Measurements from ENCODE around the gene DPP8. TPM values are rescaled to one million over a fixed set of nuclear protein-coding genes. Genes with fewer than 3 reads are reported as not detected.

DPP8 gene
- polyA plus RNA-seq, 1 of the 3 experiments (the other 2 are of a cell fraction): 14.1 TPM

DNA sequence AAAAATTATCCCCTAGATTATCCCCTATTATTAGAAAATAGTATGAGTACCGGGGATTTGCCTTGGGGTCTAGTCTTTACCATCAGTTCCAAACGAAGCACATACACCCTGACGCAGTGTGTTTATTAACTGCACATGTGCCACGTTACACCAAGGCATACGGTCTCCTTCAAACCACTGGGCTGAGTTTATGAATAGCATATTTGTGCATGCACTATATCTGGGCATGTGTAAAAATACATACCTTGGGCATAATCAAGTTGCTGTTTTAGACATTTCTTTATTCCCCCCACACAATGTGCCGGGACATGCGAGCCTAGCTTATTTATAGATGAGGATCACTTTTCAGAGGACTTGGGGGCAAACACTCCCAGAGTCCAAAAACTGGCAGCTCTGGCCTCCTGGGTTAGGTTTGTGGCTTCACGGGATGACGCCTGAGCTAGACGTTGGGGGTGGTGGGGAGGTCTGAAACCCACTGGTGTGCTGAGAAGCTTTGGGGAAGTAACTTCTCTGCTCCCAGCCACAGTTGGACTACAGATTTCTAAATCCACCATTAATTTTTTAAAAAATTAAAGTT lies 111.0 kb downstream of the DPP8 start:
- POLR2A ChIA-PET: no interaction called here
- TF ChIP-seq, protein P1, sequence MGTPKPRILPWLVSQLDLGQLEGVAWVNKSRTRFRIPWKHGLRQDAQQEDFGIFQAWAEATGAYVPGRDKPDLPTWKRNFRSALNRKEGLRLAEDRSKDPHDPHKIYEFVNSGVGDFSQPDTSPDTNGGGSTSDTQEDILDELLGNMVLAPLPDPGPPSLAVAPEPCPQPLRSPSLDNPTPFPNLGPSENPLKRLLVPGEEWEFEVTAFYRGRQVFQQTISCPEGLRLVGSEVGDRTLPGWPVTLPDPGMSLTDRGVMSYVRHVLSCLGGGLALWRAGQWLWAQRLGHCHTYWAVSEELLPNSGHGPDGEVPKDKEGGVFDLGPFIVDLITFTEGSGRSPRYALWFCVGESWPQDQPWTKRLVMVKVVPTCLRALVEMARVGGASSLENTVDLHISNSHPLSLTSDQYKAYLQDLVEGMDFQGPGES (IDR thresholded peaks at IDR 0.05; ENCODE audit: low read depth, low read length): no peak
- TF ChIP-seq, protein P2, sequence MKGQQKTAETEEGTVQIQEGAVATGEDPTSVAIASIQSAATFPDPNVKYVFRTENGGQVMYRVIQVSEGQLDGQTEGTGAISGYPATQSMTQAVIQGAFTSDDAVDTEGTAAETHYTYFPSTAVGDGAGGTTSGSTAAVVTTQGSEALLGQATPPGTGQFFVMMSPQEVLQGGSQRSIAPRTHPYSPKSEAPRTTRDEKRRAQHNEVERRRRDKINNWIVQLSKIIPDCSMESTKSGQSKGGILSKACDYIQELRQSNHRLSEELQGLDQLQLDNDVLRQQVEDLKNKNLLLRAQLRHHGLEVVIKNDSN (IDR thresholded peaks at IDR 0.05; ENCODE audit: borderline replicate concordance, low read depth): no peak
- TF ChIP-seq NFIC (IDR thresholded peaks at IDR 0.05; ENCODE audit: borderline replicate concordance) (no peak), POLR2AphosphoS5 (IDR thresholded peaks at IDR 0.05; ENCODE audit: low read depth, low read length) (no peak), GATA2 (CRISPR knock-in tag; IDR thresholded peaks at IDR 0.05) (no peak), FOXJ3 (CRISPR knock-in tag; IDR thresholded peaks at IDR 0.05) (no peak), TEAD4 (IDR thresholded peaks at IDR 0.05; ENCODE audit: borderline replicate concordance, insufficient read depth) (no peak), SIN3A (IDR thresholded peaks at IDR 0.05; ENCODE audit: borderline replicate concordance, low read depth, low read length) (no peak), RAD21 (IDR thresholded peaks at IDR 0.05; ENCODE audit: low read length) (no peak), CHD2 (IDR thresholded peaks at IDR 0.05; ENCODE audit: low read length, partially characterized antibody) (no peak), NRF1 (IDR thresholded peaks at IDR 0.05; ENCODE audit: low read depth, low read length) (no peak), EZH2phosphoT487 (IDR thresholded peaks at IDR 0.05; ENCODE audit: borderline replicate concordance, low read depth) (no peak), JUND (IDR thresholded peaks at IDR 0.05) (no peak), FOXM1 (IDR thresholded peaks at IDR 0.05; ENCODE audit: low read depth) (no peak)
- H3K4me1 ChIP-seq (ENCODE audit: control insufficient read depth in 1 of 2, insufficient read depth in 2 of 2, low read depth in 1 of 2, low read length in 1 of 2): peaks cover under 1 to 12% of the 10 kb centered on the region in 2 experiments; a peak in 2 of 4 replicates

DNA sequence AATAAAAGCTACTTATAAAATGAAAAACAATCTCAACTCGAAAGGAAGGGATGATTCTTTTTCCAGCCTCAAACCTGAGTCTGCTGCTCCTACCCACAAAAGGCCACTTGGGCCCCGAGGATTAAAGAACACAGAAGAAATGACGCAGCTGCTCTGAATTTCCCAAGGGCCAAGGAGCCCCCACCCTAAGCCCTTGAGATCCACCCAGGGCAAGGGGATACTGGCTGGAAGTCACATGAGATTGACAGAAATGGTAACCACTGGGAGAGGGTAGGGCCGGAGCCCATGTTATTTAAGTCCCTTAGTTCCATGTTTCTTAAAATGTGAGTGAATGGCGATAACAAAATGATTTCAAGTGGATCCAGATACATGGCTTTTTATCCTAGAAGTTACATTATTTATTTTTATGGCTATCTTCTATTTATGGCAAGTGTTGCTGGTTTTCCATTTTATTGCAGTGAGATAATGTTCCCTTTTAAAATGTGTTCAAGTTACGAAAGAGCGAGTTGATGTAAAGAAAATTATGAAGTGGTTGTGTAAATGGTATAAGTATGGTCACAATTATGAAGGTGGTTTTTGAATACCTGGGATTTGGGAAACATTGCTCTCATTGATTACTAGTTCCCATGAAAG lies 111.6 kb downstream of the DPP8 start:
- CTCF ChIA-PET: interaction anchor here (1.0 to 3.2 kb wide), 6 partner anchors 8 to 108 kb away, joined by 3 to 15 read pairs (median 4); no protein-coding TSS in a partner anchor
- Histone ChIP-seq H3K79me2 (ENCODE audit: insufficient read depth) (no peaks in the 10 kb centered on the region), H4K20me1 (ENCODE audit: insufficient read depth) (no peaks in the 10 kb centered on the region), H3K4me1 (ENCODE audit: control insufficient read depth in 1 of 2, insufficient read depth in 2 of 2, low read depth in 1 of 2, low read length in 1 of 2) (peaks cover 6 to 12% of the 10 kb centered on the region in 2 experiments; a peak in 2 of 4 replicates), H3K27ac (ENCODE audit: low read depth in 2 of 2, low read length in 1 of 2) (no peak overlapping the region), H2AFZ (ENCODE audit: low read depth) (no peak overlapping the region), H3K9me2 (no peaks in the 10 kb centered on the region), H3K4me3 (ENCODE audit: low read depth in 2 of 2, low read length in 1 of 2) (no peak overlapping the region), H3K9ac (no peak overlapping the region), H3K9me3 (no peaks in the 10 kb centered on the region), H3K36me3 (replicated peaks in 1 of 2; ENCODE audit: control insufficient read depth in 1 of 2, insufficient read depth in 2 of 2, low read length in 1 of 2) (no peaks in the 10 kb centered on the region), H3K4me2 (no peak overlapping the region), H3K27me3 (ENCODE audit: insufficient read depth) (no peaks in the 10 kb centered on the region; the same call in 1 of the 2 replicates), H3F3A (replicated peaks; ENCODE audit: insufficient read depth) (peaks cover 6% of the 10 kb centered on the region)
- no peak for TF ChIP-seq RCOR1 (IDR thresholded peaks at IDR 0.05; ENCODE audit: low read length)
- TF ChIP-seq RAD21 (IDR thresholded peaks at IDR 0.05; ENCODE audit: low read length): no peak
- no peak for TF ChIP-seq SIN3A (IDR thresholded peaks at IDR 0.05; ENCODE audit: borderline replicate concordance, low read depth, low read length)
- TF ChIP-seq TCF12 (IDR thresholded peaks at IDR 0.05): no peak
- TF ChIP-seq EP300 (IDR thresholded peaks at IDR 0.05; ENCODE audit: borderline replicate concordance in 1 of 2, low read depth in 1 of 2, low read length in 1 of 2): no peak
- TF ChIP-seq, protein P3, sequence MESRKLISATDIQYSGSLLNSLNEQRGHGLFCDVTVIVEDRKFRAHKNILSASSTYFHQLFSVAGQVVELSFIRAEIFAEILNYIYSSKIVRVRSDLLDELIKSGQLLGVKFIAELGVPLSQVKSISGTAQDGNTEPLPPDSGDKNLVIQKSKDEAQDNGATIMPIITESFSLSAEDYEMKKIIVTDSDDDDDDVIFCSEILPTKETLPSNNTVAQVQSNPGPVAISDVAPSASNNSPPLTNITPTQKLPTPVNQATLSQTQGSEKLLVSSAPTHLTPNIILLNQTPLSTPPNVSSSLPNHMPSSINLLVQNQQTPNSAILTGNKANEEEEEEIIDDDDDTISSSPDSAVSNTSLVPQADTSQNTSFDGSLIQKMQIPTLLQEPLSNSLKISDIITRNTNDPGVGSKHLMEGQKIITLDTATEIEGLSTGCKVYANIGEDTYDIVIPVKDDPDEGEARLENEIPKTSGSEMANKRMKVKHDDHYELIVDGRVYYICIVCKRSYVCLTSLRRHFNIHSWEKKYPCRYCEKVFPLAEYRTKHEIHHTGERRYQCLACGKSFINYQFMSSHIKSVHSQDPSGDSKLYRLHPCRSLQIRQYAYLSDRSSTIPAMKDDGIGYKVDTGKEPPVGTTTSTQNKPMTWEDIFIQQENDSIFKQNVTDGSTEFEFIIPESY (IDR thresholded peaks at IDR 0.05; ENCODE audit: borderline replicate concordance, low read depth): no peak
- no peak for TF ChIP-seq JUND (IDR thresholded peaks at IDR 0.05)
- no peak for DNase-seq
- POLR2A ChIA-PET: no interaction called here
- WGBS (ENCODE audit: low lambda C conversion rate): 85% methylated on average over 7 of the region's 7 CpGs

More for the DNA sequence above, 111.0 kb downstream of the DPP8 start:
- H3K27me3 ChIP-seq (ENCODE audit: insufficient read depth): no peaks in the 10 kb centered on the region; the same call in 1 of the 2 replicates
- H3K9me2 ChIP-seq: no peaks in the 10 kb centered on the region
- WGBS (ENCODE audit: low lambda C conversion rate): 85% methylated on average over 10 of the region's 10 CpGs
- no peaks in the 10 kb centered on the region for H3K36me3 ChIP-seq (replicated peaks in 1 of 2; ENCODE audit: control insufficient read depth in 1 of 2, insufficient read depth in 2 of 2, low read length in 1 of 2)
- no peaks in the 10 kb centered on the region for H4K20me1 ChIP-seq (ENCODE audit: insufficient read depth)
- peaks cover 6% of the 10 kb centered on the region for H3F3A ChIP-seq (replicated peaks; ENCODE audit: insufficient read depth)
- H3K9ac ChIP-seq: no peak overlapping the region
- no peak for DNase-seq
- no peak overlapping the region for H3K27ac ChIP-seq (ENCODE audit: low read depth in 2 of 2, low read length in 1 of 2)
- no peak overlapping the region for H3K4me2 ChIP-seq
- no peak overlapping the region for H2AFZ ChIP-seq (ENCODE audit: low read depth)
- CTCF ChIA-PET: interaction anchor here (1.0 to 3.2 kb wide), 2 partner anchors 21 to 87 kb away, joined by 3 to 15 read pairs; no protein-coding TSS in a partner anchor
- no peaks in the 10 kb centered on the region for H3K79me2 ChIP-seq (ENCODE audit: insufficient read depth)
- no peak overlapping the region for H3K4me3 ChIP-seq (ENCODE audit: low read depth in 2 of 2, low read length in 1 of 2)
- no peaks in the 10 kb centered on the region for H3K9me3 ChIP-seq
